Tibial nerve (tissue), 4 donors: ENCODE measurements around the gene CDH4. TPM values are rescaled to one million over a fixed set of nuclear protein-coding genes. Genes with fewer than 3 reads are reported as not detected.

Experiments used
- DNase-seq, 2 donors: peaks; one replicate each; pipeline ENCODE4 v3.0.0-alpha.2; 2019; ENCODE audit warnings: low spot score in 2 of 2
- H3K27ac ChIP-seq, 4 donors: fragments of 200-600 bp; sonication (generic) in 3 of 4; one replicate each; pipeline ENCODE4 v1.5.1; 2017 to 2019; ENCODE audit warnings: mild to moderate bottlenecking in 1 of 4
- H3K27me3 ChIP-seq, 2 donors: fragments of 200-600 bp; sonication (generic) in 1 of 2; one replicate each; pipeline versions ENCODE4 v1.5.1 to v1.6.0; 2017 to 2019
- H3K36me3 ChIP-seq, 3 donors: fragments of 200-600 bp; sonication (generic); one replicate each; pipeline ENCODE4 v1.5.1; 2018 to 2019
- H3K4me1 ChIP-seq, 4 donors: fragments of 200-600 bp; sonication (generic) in 3 of 4; one replicate each; pipeline ENCODE4 v1.5.1; 2017 to 2019
- H3K4me3 ChIP-seq, 4 donors: fragments of 200-600 bp; sonication (generic) in 3 of 4; one replicate each; pipeline ENCODE4 v1.5.1; 2017 to 2019; ENCODE audit warnings: mild to moderate bottlenecking in 1 of 4, moderate library complexity in 1 of 4
- H3K9me3 ChIP-seq, 4 donors: fragments of 200-600 bp; sonication (generic) in 3 of 4; one replicate each; pipeline ENCODE4 v1.5.1; 2017 to 2019
- CTCF ChIP-seq, 5 experiments: fragments of 200-600 bp in 3 of 5; fragments of 450-650 bp in 2 of 5; sonication (generic) in 3 of 5; IDR thresholded peaks; one replicate each; pipeline ENCODE4 v1.5.1; 2016 to 2019; ENCODE audit warnings: antibody characterized with exemption in 5 of 5, mild to moderate bottlenecking in 3 of 5, moderate library complexity in 2 of 5
- EP300 ChIP-seq, 2 donors: sonication (generic); formaldehyde crosslinking; IDR thresholded peaks; one replicate each; pipeline ENCODE4 v1.6.1; 2017; ENCODE audit warnings: antibody characterized with exemption in 2 of 2, mild to moderate bottlenecking in 1 of 2
- POLR2A ChIP-seq, 2 donors: fragments of 450-650 bp; IDR thresholded peaks; one replicate each; pipeline ENCODE4 v1.6.1; 2017; ENCODE audit warnings: antibody characterized with exemption in 2 of 2, mild to moderate bottlenecking in 2 of 2, moderate library complexity in 2 of 2
- WGBS, 2 donors: methylation state at CpG; one replicate each; pipeline ENCODE4 v1.1.5; 2018; 5-methylcytosine and 5-hydroxymethylcytosine counted together
- total RNA-seq, 4 donors: library from RNA; depleted of rRNA; stranded (reverse); fragments of >200 nt; gene quantifications; one replicate each; pipeline ENCODE4 v1.1.0, GENCODE V29; 2016

CDH4 gene
- total RNA-seq, 4 donors from 2014 or later = 0.78 to 2.3 (median 1.0) TPM

GRCh38 chr20:61927193-61927825 is 675.2 kb downstream of the CDH4 start:
- H3K36me3 ChIP-seq = peaks cover 0 to 8% (median 0%) of the 10 kb centered on the region in 3 donors
- no peak for TF ChIP-seq POLR2A (IDR thresholded peaks at IDR 0.05)
- no peak for TF ChIP-seq CTCF (IDR thresholded peaks at IDR 0.05)
- no peak for TF ChIP-seq EP300 (IDR thresholded peaks at IDR 0.05)
- no peak overlapping the region for H3K27ac ChIP-seq
- H3K9me3 ChIP-seq = peaks cover 0 to 16% (median 0%) of the 10 kb centered on the region in 4 donors
- 77 to 87% methylated on average over 14 to 20 of the region's 21 CpGs for WGBS, 2 donors
- no peak for DNase-seq
- no peaks in the 10 kb centered on the region for H3K4me1 ChIP-seq
- H3K4me3 ChIP-seq = no peak overlapping the region
- no peaks in the 10 kb centered on the region for H3K27me3 ChIP-seq

DNA sequence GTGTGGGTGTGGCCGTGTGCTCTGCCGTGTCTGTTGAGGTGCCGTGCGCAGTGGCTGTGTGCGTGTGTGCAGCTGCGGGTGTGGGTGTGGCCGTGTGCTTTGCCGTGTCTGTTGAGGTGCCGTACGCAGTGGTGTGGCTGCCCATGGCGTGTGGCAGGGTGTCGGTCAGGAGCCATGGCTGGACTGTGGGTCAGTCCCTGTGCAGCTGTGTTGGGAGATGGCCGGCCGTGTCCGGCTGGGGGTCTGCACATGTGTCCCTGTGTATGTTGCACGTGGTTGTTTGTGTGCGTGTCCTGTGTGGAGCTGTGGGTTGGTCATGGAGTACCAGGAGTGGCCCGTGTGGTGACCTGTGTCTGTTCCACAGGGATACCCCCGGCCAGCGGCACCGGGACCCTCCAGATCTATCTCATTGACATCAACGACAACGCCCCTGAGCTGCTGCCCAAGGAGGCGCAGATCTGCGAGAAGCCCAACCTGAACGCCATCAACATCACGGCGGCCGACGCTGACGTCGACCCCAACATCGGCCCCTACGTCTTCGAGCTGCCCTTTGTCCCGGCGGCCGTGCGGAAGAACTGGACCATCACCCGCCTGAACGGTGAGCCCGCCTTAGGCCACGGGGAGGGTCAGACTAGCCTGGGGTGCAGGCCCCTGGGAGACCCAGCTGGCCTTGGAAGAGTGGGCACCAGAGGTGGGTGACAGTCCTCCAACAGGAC is 675.9 kb downstream of the CDH4 start:
- H3K4me1 ChIP-seq = no peaks in the 10 kb centered on the region
- H3K27ac ChIP-seq = no peak overlapping the region
- H3K36me3 ChIP-seq = peaks cover 0 to 8% (median 0%) of the 10 kb centered on the region in 3 donors
- H3K9me3 ChIP-seq = peaks cover 0 to 16% (median 0%) of the 10 kb centered on the region in 4 donors
- no peak for DNase-seq
- H3K4me3 ChIP-seq = no peak overlapping the region
- TF ChIP-seq EP300 (IDR thresholded peaks at IDR 0.05) (no peak), CTCF (IDR thresholded peaks at IDR 0.05) (no peak), POLR2A (IDR thresholded peaks at IDR 0.05) (no peak)
- 95 to 96% methylated on average over 35 to 43 of the region's 43 CpGs for WGBS, 2 donors
- H3K27me3 ChIP-seq = no peaks in the 10 kb centered on the region

DNA sequence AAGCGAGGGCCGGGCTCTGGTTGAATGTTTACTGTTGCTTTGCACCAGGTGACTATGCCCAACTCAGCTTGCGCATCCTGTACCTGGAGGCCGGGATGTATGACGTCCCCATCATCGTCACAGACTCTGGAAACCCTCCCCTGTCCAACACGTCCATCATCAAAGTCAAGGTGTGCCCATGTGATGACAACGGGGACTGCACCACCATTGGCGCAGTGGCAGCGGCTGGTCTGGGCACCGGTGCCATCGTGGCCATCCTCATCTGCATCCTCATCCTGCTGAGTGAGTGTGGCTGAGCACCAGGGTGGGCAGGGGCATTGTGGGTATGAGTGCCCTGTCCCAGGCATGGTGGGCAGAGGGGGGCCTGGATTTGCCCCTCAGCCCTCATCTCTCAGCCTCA is 677.5 kb downstream of the CDH4 start:
- Histone ChIP-seq H3K27me3 (no peaks in the 10 kb centered on the region), H3K4me3 (no peak overlapping the region), H3K36me3 (peaks cover 0 to 8% (median 0%) of the 10 kb centered on the region in 3 donors), H3K4me1 (no peaks in the 10 kb centered on the region), H3K27ac (no peak overlapping the region), H3K9me3 (peaks cover 0 to 16% (median 0%) of the 10 kb centered on the region in 4 donors)
- TF ChIP-seq CTCF (IDR thresholded peaks at IDR 0.05) (no peak), EP300 (IDR thresholded peaks at IDR 0.05) (no peak), POLR2A (IDR thresholded peaks at IDR 0.05) (no peak)
- 93 to 97% methylated on average over 8 to 10 of the region's 12 CpGs for WGBS, 2 donors
- no peak for DNase-seq

DNA sequence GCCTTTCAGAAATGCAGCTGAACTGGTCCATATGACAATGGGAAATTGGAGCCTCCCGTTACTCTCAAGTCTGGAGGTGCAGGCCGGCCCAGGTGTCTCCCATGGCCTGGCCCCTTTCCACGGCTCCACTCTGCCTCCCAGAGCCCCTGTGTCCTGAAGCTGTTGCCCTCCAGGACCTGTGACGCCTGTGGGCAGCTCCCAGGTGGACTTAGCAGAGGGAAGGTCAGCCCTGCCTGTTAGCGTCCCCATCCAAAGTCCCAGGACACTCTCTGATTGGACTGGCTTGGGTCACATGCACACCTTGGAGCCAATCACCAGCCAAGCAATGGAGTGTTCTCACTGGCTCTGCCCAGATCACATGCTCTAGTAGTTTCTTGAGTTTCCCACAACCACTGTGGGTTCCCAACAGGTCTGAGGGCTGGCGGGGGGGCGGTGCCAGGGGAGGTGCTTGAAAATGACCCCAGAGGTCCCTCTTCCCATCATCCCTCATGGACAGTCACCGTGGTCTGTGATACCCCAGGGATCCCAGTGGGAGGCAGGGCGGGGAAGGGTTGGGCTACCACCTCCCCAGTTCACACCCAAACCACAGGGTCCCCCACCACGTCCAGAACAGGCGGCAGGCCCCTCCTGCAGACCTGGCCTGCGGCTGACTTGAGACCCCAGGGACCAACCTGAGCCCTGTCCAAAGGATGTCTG is 678.1 kb downstream of the CDH4 start:
- H3K36me3 ChIP-seq = peaks cover 0 to 8% (median 0%) of the 10 kb centered on the region in 3 donors

More for the DNA sequence above, 678.1 kb downstream of the CDH4 start:
- Histone ChIP-seq H3K27ac (no peak overlapping the region), H3K27me3 (no peaks in the 10 kb centered on the region), H3K9me3 (peaks cover 0 to 16% (median 0%) of the 10 kb centered on the region in 4 donors), H3K4me1 (no peaks in the 10 kb centered on the region), H3K4me3 (no peak overlapping the region)
- no peak for DNase-seq
- WGBS, 2 donors = 87 to 93% methylated on average over 10 to 12 of the region's 12 CpGs
- TF ChIP-seq CTCF (IDR thresholded peaks at IDR 0.05) = no peak
- no peak for TF ChIP-seq EP300 (IDR thresholded peaks at IDR 0.05)
- no peak for TF ChIP-seq POLR2A (IDR thresholded peaks at IDR 0.05)
